K562 (cell line): ENCODE data around the gene ZNF549. TPM values are rescaled to one million over a fixed set of nuclear protein-coding genes. Genes with fewer than 3 reads are reported as not detected.

Experiments used
- ATAC-seq: fragments of 200-7000 bp; cut with Tn5 transposase; 3 replicates; pipeline ENCODE4 v1.9.1; 2020; ENCODE audit warnings: moderate library complexity
- BruUV-seq: library from RNA; stranded (reverse); fragments of 400-500 nt; replicated peaks from 2 replicates; lab custom pipeline; 2021; lab: Mats Ljungman, UMichigan
- CTCF ChIA-PET: fragments of 300-600 bp; formaldehyde crosslinking; extraction: SDS; loops from one replicate; lab custom pipeline; 2021; ENCODE audit warnings: low intra/inter-chr PET ratio; lab: Yijun Ruan, JAX
- POLR2A ChIA-PET: fragments of 300-600, 350-650 bp; sonication (Branson Sonifier 250); formaldehyde crosslinking; extraction: SDS; loops from one replicate; lab custom pipeline; 2021; ENCODE audit warnings: antibody characterized with exemption, inconsistent platforms; lab: Yijun Ruan, JAX
- DNase-seq, 4 experiments: peaks; one replicate each; pipeline versions ENCODE4 v3.0.0 to v3.0.0-alpha.2; 2011 to 2018; ENCODE audit warnings: low spot score in 3 of 4, mixed read lengths in 3 of 4; ENCODE audit errors: extremely low read depth in 1 of 4
- FAIRE-seq: peaks from 2 replicates; lab custom pipeline; 2011; peaks lifted over from hg19 to GRCh38; lab: Jason Lieb, UNC
- H2AFZ ChIP-seq: 2 replicates; pipeline ENCODE4 v1.6.0; 2011; ENCODE audit warnings: low read depth, low read length, control low read depth, inconsistent platforms
- H3K27ac ChIP-seq: fragments of 200-600 bp; 3 replicates; pipeline ENCODE4 v1.8.0; 2011; ENCODE audit warnings: low read depth, mild to moderate bottlenecking, control low read depth, inconsistent platforms, low read length, moderate library complexity, mixed read lengths; ENCODE audit errors: extremely low read depth
- H3K27me3 ChIP-seq, 2 experiments: fragments of 300-600 bp in 1 of 2; 2 replicates in 1 of 2; 3 replicates in 1 of 2; pipeline versions ENCODE4 v1.6.0 to v1.8.0; 2011; ENCODE audit warnings: inconsistent platforms in 2 of 2, low read length in 2 of 2, mild to moderate bottlenecking in 1 of 2, mixed read lengths in 1 of 2, moderate library complexity in 1 of 2; ENCODE audit not compliant: control insufficient read depth in 2 of 2, insufficient read depth in 2 of 2
- H3K36me3 ChIP-seq: fragments of 300-600 bp; 3 replicates; pipeline ENCODE4 v1.8.0; 2011; ENCODE audit warnings: mild to moderate bottlenecking, low read length, inconsistent platforms; ENCODE audit not compliant: control insufficient read depth, insufficient read depth
- H3K4me1 ChIP-seq, 2 experiments: fragments of 200-600 bp in 1 of 2; replicated peaks in 1 of 2; 2 replicates in 1 of 2; 3 replicates in 1 of 2; pipeline versions ENCODE4 v1.5.1 to v1.8.0; 2011; ENCODE audit warnings: inconsistent platforms in 2 of 2, low read length in 2 of 2, mild to moderate bottlenecking in 1 of 2, mixed read lengths in 1 of 2, moderate library complexity in 1 of 2; ENCODE audit not compliant: control insufficient read depth in 2 of 2, insufficient read depth in 2 of 2
- H3K4me2 ChIP-seq: 2 replicates; pipeline ENCODE4 v1.6.1; 2011; ENCODE audit warnings: low read length, control low read depth, inconsistent platforms, mixed read lengths; ENCODE audit not compliant: insufficient read depth
- H3K4me3 ChIP-seq: fragments of 200-600 bp; sonication (generic), shearing (Covaris generic); 2 replicates; pipeline ENCODE4 v1.5.1; 2016; ENCODE audit warnings: control low read depth, inconsistent platforms
- H3K79me2 ChIP-seq: fragments of 200-600 bp; 3 replicates; pipeline ENCODE4 v1.8.0; 2011; ENCODE audit warnings: low read length, inconsistent platforms; ENCODE audit not compliant: control insufficient read depth, insufficient read depth
- H3K9ac ChIP-seq, 2 experiments: 2 replicates each; pipeline versions ENCODE4 v1.6.0 to v1.6.1; 2011; ENCODE audit warnings: low read depth in 2 of 2, low read length in 2 of 2, control low read depth in 1 of 2, inconsistent platforms in 1 of 2, mild to moderate bottlenecking in 1 of 2, mixed read lengths in 1 of 2; ENCODE audit not compliant: insufficient read depth in 1 of 2
- H3K9me1 ChIP-seq: one replicate; pipeline ENCODE4 v1.6.0; 2011; ENCODE audit warnings: inconsistent platforms, mild to moderate bottlenecking, low read length, moderate library complexity; ENCODE audit not compliant: control insufficient read depth, insufficient read depth
- H3K9me3 ChIP-seq: replicated peaks from 2 replicates; pipeline ENCODE4 v1.5.1; 2011; ENCODE audit warnings: low read depth, low read length, inconsistent platforms; ENCODE audit not compliant: control insufficient read depth, insufficient read depth
- H4K20me1 ChIP-seq: replicated peaks from 2 replicates; pipeline ENCODE4 v1.6.1; 2011; ENCODE audit warnings: low read length, inconsistent platforms, mixed read lengths; ENCODE audit not compliant: control insufficient read depth, insufficient read depth
- CBFB ChIP-seq: sonication (generic); formaldehyde crosslinking; IDR thresholded peaks from 2 replicates; pipeline ENCODE4 v1.4.0; 2020; ENCODE audit warnings: mild to moderate bottlenecking, missing genetic modification reagents
- GATA2 ChIP-seq: sonication (generic); formaldehyde crosslinking; IDR thresholded peaks from 2 replicates; pipeline ENCODE4 v1.4.0; 2020; ENCODE audit warnings: mild to moderate bottlenecking, missing genetic modification reagents
- KDM5B ChIP-seq: fragments of 200-600 bp; sonication (generic); IDR thresholded peaks from 2 replicates; pipeline ENCODE4 v1.6.1; 2012; ENCODE audit warnings: low read depth, mild to moderate bottlenecking, moderate library complexity, low read length, control low read depth, inconsistent platforms; ENCODE audit not compliant: insufficient replicate concordance
- NCOA4 ChIP-seq: fragments of 450-650 bp; IDR thresholded peaks from 2 replicates; pipeline ENCODE4 v1.6.1; 2018; ENCODE audit warnings: mild to moderate bottlenecking; ENCODE audit not compliant: partially characterized antibody
- NFIX ChIP-seq: fragments of 250-450 bp; sonication (Bioruptor Pico); IDR thresholded peaks from 2 replicates; pipeline ENCODE4 v1.4.0; 2020; ENCODE audit warnings: low read depth, mild to moderate bottlenecking, moderate library complexity
- RUNX1 ChIP-seq: sonication (generic); IDR thresholded peaks from 2 replicates; pipeline ENCODE4 v1.6.1; 2016; ENCODE audit warnings: antibody characterized with exemption, low read depth
- ZNF197 ChIP-seq: fragments of 200-800 bp; sonication (Bioruptor generic); IDR thresholded peaks from 2 replicates; pipeline ENCODE4 v1.6.1; 2016; ENCODE audit warnings: low read depth, missing genetic modification characterization, missing compliant biosample characterization
- ZNF224 ChIP-seq: sonication (generic); formaldehyde crosslinking; IDR thresholded peaks from 2 replicates; pipeline ENCODE4 v1.8.0; 2022; ENCODE audit warnings: mild to moderate bottlenecking, missing genetic modification reagents
- ZNF274 ChIP-seq: IDR thresholded peaks from 2 replicates; pipeline ENCODE4 v1.6.1; 2011; ENCODE audit warnings: low read depth, mild to moderate bottlenecking, low read length, moderate library complexity, borderline replicate concordance
- ZNF311 ChIP-seq: fragments of 250-450 bp; sonication (Bioruptor Pico); IDR thresholded peaks from 2 replicates; pipeline ENCODE4 v1.4.0; 2020; ENCODE audit warnings: mild to moderate bottlenecking, moderate library complexity
- ZNF696 ChIP-seq: fragments of 250-450 bp; sonication (Bioruptor Pico); conservative IDR thresholded peaks from 2 replicates; pipeline ENCODE4 v1.4.0; 2020; ENCODE audit warnings: mild to moderate bottlenecking, moderate library complexity
- ZNF75A ChIP-seq: fragments of 450-650 bp; formaldehyde crosslinking; IDR thresholded peaks from 2 replicates; pipeline ENCODE4 v1.4.0; 2020; ENCODE audit warnings: mild to moderate bottlenecking
- ZNF764 ChIP-seq: fragments of 250-450 bp; sonication (Bioruptor Pico); IDR thresholded peaks from 2 replicates; pipeline ENCODE4 v1.4.0; 2020; ENCODE audit warnings: low read depth, mild to moderate bottlenecking, moderate library complexity
- ZNF778 ChIP-seq: fragments of 450-650 bp; formaldehyde crosslinking; IDR thresholded peaks from 2 replicates; pipeline ENCODE4 v1.4.0; 2020; ENCODE audit warnings: mild to moderate bottlenecking, moderate library complexity
- WGBS: fragments of 100-300 bp; shearing (Covaris generic); methylation state at CpG from one replicate; pipeline ENCODE4 v1.1.6; 2016; ENCODE audit warnings: low coverage, mixed read lengths; ENCODE audit not compliant: insufficient coverage; ENCODE audit errors: missing lambda C conversion rate; 5-methylcytosine and 5-hydroxymethylcytosine counted together
- in situ Hi-C: fragments of 300-500 bp; cut with MboI; formaldehyde crosslinking; loops from 4 replicates; pipeline ENCODE4 v1.15.0; 2018; ENCODE audit warnings: inconsistent platforms, mixed read lengths
- intact Hi-C: fragments of 100-400 bp; cut with micrococcal nuclease; formaldehyde crosslinking; loops from 2 replicates; pipeline ENCODE4 v1.14.2; 2022
- polyA plus RNA-seq, 8 experiments: library from polyadenylated mRNA; depleted of rRNA in 4 of 8; stranded (reverse) in 5 of 8; unstranded in 3 of 8; fragments of >200 nt; fragmentation: Nextera tagmentation in 2 of 8; fragmentation: Illumina TruSeq in 1 of 8; extraction: Ambion mirVana in 2 of 8; extraction: Trizol in 1 of 8; gene quantifications; 2 replicates each; pipeline versions ENCODE4 v1.2.1 to v1.2.3, GENCODE V29; 2011 to 2014; ENCODE audit warnings: inconsistent platforms in 1 of 8, missing spikeins in 1 of 8
- total RNA-seq, 7 experiments: library from RNA; depleted of rRNA in 6 of 7; stranded (reverse); fragments of >200 nt in 6 of 7; fragmentation: Illumina TruSeq in 2 of 7; extraction: Trizol in 2 of 7; gene quantifications; 2 replicates each; pipeline versions ENCODE4 v1.2.1 to v1.2.3, GENCODE V29; 2011 to 2021; ENCODE audit warnings: low replicate concordance in 1 of 7
- TF ChIP-seq, protein P1 (sequence below): sonication (generic); formaldehyde crosslinking; IDR thresholded peaks from 2 replicates; pipeline ENCODE4 v1.8.1; 2023; ENCODE audit warnings: mild to moderate bottlenecking, missing genetic modification reagents, moderate library complexity
- TF ChIP-seq, protein P2 (sequence below), 2 experiments: fragments of 450-650 bp in 1 of 2; sonication (generic) in 1 of 2; formaldehyde crosslinking; conservative IDR thresholded peaks; 2 replicates each; pipeline versions ENCODE4 v1.4.0 to v1.8.1; 2020 to 2022; ENCODE audit warnings: mild to moderate bottlenecking in 1 of 2, missing genetic modification reagents in 1 of 2

The ZNF549 gene
- total and polyA plus RNA-seq, 9 of the 15 experiments (the other 6 are each of a cell fraction or from before 2014, with no cell fraction given), result 0.03 to 0.68 (median 0.25) TPM

DNA sequence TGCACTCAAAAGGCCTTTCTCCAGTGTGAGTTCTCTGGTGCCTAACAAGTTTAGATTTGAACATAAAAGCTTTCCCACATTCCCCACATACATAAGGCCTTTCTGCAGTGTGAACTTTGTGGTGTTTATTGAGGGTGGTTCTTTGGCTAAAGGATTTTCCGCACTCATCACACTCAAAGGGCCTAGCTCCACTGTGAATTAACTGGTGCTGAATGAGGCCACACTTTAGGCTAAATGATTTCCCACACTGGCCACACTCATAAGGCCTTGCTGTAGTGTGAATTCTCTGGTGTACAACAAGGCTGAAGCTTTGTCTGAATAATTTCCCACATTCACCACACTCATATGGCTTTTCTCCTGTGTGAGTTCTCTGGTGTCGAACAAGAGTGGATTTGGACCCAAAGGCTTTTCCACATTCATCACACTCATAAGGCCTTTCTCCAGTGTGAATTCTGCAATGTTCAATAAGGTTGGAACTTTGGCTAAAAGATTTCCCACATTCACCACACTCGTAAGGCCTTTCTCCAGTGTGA lies 45.3 kb downstream of the ZNF549 start:
- POLR2A ChIA-PET, result no interaction called here
- Histone ChIP-seq H3K4me1 (no peaks in the 10 kb centered on the region), H2AFZ (no peak overlapping the region), H3K36me3 (0 out of 3 replicates have a peak, but pooled peaks cover 3% of the 10 kb centered on the region), H3K9me1 (no peaks in the 10 kb centered on the region), H3K4me3 (no peak overlapping the region), H3K9ac (no peak overlapping the region), H3K9me3 (peaks cover 13% of the 10 kb centered on the region), H3K27me3 (no peaks in the 10 kb centered on the region), H3K4me2 (no peak overlapping the region), H3K79me2 (no peaks in the 10 kb centered on the region), H3K27ac (no peak overlapping the region), H4K20me1 (no peaks in the 10 kb centered on the region)
- WGBS, result 42% methylated on average over 3 of the region's 3 CpGs
- FAIRE-seq (no peak), ATAC-seq (no peak), DNase-seq (no peak)
- peak; percentile 88 for TF ChIP-seq ZNF274
- TF ChIP-seq, protein P1, sequence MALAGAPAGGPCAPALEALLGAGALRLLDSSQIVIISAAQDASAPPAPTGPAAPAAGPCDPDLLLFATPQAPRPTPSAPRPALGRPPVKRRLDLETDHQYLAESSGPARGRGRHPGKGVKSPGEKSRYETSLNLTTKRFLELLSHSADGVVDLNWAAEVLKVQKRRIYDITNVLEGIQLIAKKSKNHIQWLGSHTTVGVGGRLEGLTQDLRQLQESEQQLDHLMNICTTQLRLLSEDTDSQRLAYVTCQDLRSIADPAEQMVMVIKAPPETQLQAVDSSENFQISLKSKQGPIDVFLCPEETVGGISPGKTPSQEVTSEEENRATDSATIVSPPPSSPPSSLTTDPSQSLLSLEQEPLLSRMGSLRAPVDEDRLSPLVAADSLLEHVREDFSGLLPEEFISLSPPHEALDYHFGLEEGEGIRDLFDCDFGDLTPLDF (CRISPR knock-in tag), result no peak
- 0 out of 2 replicates have a peak, but pooled peaks have one; percentile 60 for TF ChIP-seq ZNF75A (CRISPR knock-in tag)
- no TSS peak for BruUV-seq
- intact Hi-C loops (no loop called here), in situ Hi-C loops (no loop called here)
- CTCF ChIA-PET, result no interaction called here

DNA sequence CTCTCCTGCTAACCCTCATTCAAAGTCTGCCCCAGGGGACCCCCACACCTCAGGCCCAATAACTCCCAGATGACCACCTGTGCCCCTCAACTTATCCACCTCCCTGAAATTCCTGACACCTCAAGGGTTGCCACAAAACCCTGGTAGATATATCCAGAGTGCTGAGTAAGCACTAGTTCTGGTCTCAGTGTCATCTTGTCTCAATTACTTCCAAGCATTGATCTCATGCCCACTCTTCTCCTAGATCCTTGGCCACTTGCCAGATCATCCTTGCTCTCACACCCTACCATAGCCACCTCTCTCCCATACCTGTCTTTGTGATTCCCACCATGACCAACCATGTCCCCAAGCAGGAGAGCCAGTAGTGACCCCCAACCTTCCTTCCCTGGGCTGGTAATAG lies 49.5 kb downstream of the ZNF549 start:
- FAIRE-seq (no peak), DNase-seq (no peak), ATAC-seq (no peak)
- Histone ChIP-seq H3K27ac (no peak overlapping the region), H3K27me3 (no peaks in the 10 kb centered on the region), H3K9me3 (peaks cover 12% of the 10 kb centered on the region), H3K9ac (no peak overlapping the region), H4K20me1 (no peaks in the 10 kb centered on the region), H3K4me1 (peaks cover 0 to 5% of the 10 kb centered on the region in 2 experiments; a peak in 1 of 5 replicates), H3K79me2 (no peaks in the 10 kb centered on the region), H3K36me3 (0 out of 3 replicates have a peak, but pooled peaks cover 3% of the 10 kb centered on the region), H3K9me1 (no peaks in the 10 kb centered on the region), H2AFZ (no peak overlapping the region), H3K4me2 (no peak overlapping the region), H3K4me3 (no peak overlapping the region)
- in situ Hi-C loops (no loop called here), intact Hi-C loops (no loop called here)
- CTCF ChIA-PET, result no interaction called here
- BruUV-seq, result no TSS peak
- POLR2A ChIA-PET, result no interaction called here
- TF ChIP-seq ZNF311 (no peak), NFIX (CRISPR knock-in tag) (peak; percentile 28; the same call in 1 of the 2 replicates), RUNX1 (no peak), ZNF197 (CRISPR knock-in tag) (no peak), GATA2 (CRISPR knock-in tag) (no peak), ZNF778 (no peak), CBFB (no peak), NCOA4 (no peak), ZNF764 (CRISPR knock-in tag) (no peak), KDM5B (no peak), ZNF696 (CRISPR knock-in tag) (no peak), ZNF224 (no peak)
- TF ChIP-seq, protein P2, sequence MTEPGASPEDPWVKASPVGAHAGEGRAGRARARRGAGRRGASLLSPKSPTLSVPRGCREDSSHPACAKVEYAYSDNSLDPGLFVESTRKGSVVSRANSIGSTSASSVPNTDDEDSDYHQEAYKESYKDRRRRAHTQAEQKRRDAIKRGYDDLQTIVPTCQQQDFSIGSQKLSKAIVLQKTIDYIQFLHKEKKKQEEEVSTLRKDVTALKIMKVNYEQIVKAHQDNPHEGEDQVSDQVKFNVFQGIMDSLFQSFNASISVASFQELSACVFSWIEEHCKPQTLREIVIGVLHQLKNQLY (CRISPR knock-in tag; conservative IDR thresholded peaks at IDR 0.05), result no peak
